HG03025 (cell line): ENCODE measurements around the gene PPP3CB.

Source experiments
- ATAC-seq: cut with Tn5 transposase; IDR thresholded peaks from one replicate; pipeline ENCODE4 v1.9.1; 2021; ENCODE audit warnings: mild to moderate bottlenecking, moderate library complexity; ENCODE audit not compliant: unreplicated experiment, low FRiP score

The PPP3CB gene

DNA sequence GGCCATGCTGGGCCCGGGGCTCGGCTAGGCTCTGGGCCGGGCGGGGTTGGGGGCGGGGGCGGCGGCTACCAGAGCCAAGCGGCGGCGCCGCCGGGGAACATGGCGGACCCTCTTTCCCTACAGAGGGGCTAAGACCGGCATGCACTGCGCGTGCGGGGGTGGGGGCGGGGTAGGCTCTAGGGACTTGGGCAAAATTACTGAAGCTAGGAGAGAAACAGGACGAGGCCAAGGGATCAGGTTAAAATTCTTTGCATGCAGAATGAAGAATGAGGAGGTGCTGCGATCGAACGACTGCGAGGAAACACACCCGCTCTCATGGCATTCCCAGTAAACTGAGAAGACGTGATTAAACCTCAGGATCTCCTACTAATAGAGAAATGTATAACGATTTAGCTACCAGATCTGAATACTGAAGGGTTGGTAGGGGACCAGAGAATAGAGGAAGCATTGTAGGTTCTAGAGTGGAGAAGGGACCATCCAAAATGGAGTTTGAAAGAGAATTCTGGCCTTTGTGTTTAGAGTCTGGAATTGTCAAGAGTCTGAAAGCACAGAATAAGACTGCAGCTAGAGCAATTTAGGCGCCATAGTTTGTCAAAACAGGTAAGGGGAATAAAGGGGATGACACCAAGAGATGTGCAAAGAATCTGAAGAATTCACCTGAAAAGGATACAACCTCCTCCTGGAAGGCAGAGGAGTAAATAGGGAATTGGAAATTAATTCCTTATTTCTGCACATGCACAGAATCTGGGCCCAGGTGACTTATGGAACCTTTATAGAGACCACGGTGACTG is at the start of gene PPP3CB:
Gene PPP3CB, minus strand, starts transcription at position 141 of the 791 bp plus-strand sequence. Its CDS starts 135 bp downstream, at position 6.
- peak; percentile 62 for ATAC-seq

- no peak for ATAC-seq
Observed at GRCh38 chr10:73545357-73545756, 49.5 kb upstream of the PPP3CB start.

DNA sequence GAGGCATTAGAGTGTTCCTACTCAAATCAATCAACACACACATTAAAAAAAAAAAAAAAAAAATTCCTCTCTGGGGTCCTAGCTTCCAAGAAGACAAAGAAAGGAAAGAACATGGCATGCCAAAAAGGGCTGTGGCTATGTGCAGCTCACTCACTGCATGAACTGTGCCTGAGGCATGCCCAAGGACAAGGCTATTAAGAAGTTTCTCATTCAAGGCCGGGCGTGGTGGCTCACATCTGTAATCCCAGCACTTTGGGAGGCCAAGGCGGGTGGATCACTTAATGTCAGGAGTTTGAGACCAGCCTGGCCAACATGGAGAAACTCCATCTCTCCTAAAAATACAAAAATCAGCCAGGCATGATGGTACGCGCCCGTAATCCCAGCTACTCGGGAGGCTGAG is 41.9 kb upstream of the PPP3CB start:
- no peak for ATAC-seq

- ATAC-seq, result no peak
Observed at GRCh38 chr10:73537288-73537687, 41.5 kb upstream of the PPP3CB start.

- ATAC-seq, result no peak
Observed at GRCh38 chr10:73534857-73535256, 39.0 kb upstream of the PPP3CB start.

DNA sequence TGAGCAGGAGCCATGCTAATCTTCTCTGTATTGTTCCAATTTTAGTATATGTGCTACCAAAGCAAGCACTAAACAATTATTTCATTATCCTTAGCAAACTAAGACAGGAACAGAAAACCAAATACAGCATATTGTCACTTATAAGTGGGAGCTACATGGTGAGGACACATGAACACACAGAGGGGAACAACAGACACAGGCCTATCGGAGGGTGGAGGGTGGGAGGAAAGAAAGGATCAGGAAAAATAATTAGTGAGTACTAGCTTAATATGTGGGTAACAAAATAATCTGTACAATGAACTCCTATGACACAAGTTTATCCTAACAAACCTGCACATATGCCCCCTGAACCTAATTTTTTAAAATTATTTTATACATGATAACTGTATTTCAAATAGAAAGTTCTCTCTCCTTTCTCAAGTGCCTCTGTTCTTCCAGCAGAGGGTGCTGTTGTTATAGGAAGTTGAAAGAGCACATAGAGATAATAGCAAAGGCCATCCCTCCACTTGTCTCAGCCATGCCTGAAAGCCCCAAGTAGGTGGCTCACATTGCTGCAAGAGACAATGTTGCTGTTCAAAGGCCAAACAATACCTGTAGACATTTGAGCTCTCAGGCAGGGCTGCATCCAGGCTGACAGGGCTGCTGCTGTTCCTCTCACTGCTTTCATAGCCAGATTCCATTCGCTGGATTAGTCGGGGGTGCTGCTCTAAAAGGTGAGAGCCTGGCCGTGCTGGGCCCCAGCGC is 33.4 kb upstream of the PPP3CB start:
- no peak for ATAC-seq

GRCh38 chr10:73522263-73522662 is 26.4 kb upstream of the PPP3CB start:
- ATAC-seq, result no peak

DNA sequence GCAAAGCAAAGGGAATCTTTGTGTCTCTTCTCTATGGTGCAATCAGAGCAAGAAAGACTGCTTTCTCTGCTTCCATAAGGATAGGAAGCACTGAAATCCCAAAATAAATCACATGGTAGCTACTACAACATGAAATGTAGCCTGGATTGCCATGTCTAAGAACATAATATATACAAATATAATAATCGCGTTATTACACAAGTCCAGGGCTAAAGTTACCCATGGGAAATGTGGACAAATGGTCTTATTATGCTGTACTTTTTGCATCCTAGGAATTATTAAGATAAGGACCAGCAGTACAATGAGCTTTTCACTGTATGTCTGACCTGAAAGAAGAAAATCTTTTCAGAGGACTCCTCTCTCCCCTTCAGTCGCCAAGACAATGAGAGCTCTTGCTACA is 23.5 kb upstream of the PPP3CB start:
- ATAC-seq, result no peak

DNA sequence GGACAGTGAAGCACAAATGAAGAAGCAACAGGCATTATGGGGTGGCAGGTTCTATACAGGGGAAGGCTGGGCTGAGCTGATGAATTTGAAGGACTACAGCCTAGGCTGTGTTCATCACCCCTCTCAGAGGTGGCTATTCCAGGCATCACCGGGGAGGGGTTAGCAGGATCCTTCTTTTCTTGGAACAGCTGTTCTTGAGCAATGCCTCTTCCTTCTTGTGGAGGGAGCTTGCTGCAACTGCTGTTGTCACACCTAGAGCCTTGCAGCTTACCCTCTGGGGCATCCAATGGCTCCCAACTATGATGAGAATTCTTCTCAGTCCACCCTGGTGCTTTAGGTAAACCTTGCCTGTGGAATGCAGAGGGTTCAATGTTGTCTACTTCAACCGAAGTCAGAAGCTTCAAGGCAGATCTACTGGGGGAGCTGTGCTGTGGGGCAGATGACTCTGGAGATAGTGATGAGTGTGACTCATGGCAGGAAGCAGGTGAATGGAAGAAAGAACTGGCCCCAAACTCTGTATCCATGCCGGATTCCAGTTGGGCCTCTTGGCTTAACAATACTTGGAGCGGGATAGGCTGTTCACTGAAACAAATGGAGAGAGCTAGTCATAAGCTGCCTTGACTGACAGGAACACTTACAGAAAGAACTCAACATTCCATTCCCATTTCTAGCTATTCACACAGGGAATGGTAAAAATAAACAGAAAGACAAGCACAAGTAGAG is 21.5 kb upstream of the PPP3CB start:
- ATAC-seq, result no peak

DNA sequence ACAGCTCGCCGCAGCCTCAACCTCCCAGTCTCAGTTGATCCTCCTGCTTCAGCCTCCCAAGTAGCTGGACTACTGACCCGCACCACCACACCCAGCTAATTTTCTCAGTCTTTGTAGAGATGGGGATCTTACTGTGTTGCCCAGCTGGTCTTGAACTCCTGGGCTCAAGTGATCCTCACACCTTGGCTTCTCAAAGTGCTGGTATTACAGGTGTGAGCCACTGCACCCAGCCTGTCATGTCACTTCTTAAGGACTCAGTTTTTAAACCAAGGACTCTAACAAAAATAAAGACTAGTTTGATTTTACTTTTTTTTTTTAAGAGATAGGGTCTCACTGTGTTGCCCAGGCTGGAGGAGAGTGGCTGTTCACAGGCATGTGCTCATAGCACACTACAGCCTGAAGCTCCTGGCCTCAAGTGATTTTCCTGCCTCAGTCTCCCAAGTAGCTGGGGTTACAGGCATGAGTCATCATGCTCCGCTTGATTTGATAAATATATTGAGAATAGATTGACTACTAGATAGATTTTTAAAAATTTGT is 16.5 kb upstream of the PPP3CB start:
- no peak for ATAC-seq

- ATAC-seq, result no peak
Observed at GRCh38 chr10:73509695-73510094, 13.9 kb upstream of the PPP3CB start.

- no peak for ATAC-seq
Observed at GRCh38 chr10:73506491-73506890, 10.7 kb upstream of the PPP3CB start.

GRCh38 chr10:73506074-73506473 is 10.2 kb upstream of the PPP3CB start:
- ATAC-seq, result no peak

- no peak for ATAC-seq
Observed at GRCh38 chr10:73503037-73503436, 7.2 kb upstream of the PPP3CB start.

GRCh38 chr10:73501651-73502050 is 5.8 kb upstream of the PPP3CB start:
- ATAC-seq, result no peak

DNA sequence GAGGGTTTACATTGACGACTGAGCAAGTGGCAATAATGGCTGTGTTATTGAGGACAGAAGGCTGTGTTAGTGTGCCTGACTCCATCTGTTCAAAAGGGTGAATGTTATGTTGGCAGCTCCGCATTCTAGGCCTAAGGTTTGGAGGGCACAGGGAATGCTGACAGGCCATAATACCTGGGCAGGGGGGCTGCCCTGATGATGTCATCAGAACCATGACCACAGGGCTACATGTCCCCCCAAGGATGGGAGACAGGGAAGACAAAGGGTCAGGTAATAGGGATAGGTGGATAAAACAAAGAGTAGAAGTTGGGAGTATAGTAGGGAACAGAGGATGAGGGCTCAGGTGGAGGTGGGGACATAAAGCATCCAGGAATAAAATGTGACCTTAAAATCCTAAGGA is 1.8 kb upstream of the PPP3CB start:
- ATAC-seq, result no peak

GRCh38 chr10:73495226-73495883 is 469 bp downstream of the PPP3CB start:
- ATAC-seq, result peak; percentile 91

DNA sequence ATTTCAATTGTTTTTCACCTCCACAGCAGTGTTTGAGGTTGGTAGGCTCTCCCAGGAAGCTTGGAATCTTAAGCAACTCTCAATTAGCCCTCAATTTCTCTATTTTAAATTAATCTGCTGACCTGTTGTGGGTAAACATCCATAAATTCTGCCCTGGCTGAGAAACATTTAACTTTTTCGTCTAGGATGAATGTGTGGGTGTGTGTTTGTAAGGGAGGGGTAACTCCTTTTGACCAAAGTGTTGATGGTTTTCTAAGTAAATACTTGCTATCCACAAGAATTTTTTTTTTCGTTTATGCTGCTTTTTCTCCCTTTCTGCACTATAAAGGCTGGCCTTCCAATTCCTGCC is 973 bp downstream of the PPP3CB start:
- no peak for ATAC-seq

- no peak for ATAC-seq
Observed at GRCh38 chr10:73494213-73494612, 1.6 kb downstream of the PPP3CB start.

GRCh38 chr10:73493781-73494180 is 2.0 kb downstream of the PPP3CB start:
- ATAC-seq, result no peak

GRCh38 chr10:73486601-73487000 is 9.2 kb downstream of the PPP3CB start:
- no peak for ATAC-seq
